ENCODE data around the gene KRT76. TPM values are rescaled to one million over a fixed set of nuclear protein-coding genes. Genes with fewer than 3 reads are reported as not detected.

The KRT76 gene
- polyA plus RNA-seq, 1 of the 3 experiments (the other 2 are of a cell fraction) = not detected

DNA sequence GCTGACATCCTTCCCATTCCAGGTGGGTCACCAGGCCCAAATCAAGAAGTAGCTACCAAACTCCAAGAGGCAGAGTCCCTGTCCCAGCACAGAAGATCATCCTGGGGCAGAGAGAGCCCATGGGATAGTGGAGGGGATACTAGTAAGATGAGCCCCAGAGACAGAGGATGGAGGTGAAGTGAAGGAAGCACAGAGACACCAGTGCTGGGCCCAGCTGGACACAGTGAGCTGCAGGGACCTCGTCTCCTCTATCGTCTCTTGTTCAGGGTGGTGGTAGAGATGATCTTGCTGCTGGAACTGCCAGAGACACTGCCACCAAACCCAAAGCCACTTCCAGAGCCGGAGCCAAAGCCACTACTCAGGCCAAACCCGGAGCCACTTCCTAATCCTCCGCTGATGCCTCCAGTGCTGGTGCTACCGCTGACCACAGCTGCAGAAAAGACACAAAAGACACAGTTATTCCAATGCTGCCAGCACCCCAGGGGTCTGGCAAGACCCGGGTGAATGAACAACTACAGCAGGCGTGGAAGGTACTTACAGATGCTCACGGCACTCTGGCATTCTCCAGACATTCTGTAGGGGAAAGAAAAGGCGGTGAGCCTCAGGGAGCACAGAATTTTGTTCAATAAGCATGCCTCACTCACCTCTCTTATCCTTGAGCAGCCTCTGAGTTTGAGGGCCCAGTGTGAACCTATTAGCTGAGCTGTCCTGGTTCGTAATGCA, 29.8 kb upstream of the KRT76 start:
- no peak for TF ChIP-seq RXRA (IDR thresholded peaks at IDR 0.05; ENCODE audit: borderline replicate concordance, low read depth)
- TF ChIP-seq RAD21 (IDR thresholded peaks at IDR 0.05; ENCODE audit: low read length) = no peak
- TF ChIP-seq, protein P1, sequence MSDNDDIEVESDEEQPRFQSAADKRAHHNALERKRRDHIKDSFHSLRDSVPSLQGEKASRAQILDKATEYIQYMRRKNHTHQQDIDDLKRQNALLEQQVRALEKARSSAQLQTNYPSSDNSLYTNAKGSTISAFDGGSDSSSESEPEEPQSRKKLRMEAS (IDR thresholded peaks at IDR 0.05; ENCODE audit: low read depth) = no peak
- TF ChIP-seq NFIC (IDR thresholded peaks at IDR 0.05; ENCODE audit: borderline replicate concordance) = no peak
- TF ChIP-seq SMC3 (IDR thresholded peaks at IDR 0.05; ENCODE audit: low read depth, low read length) = no peak
- TF ChIP-seq SIN3A (IDR thresholded peaks at IDR 0.05; ENCODE audit: borderline replicate concordance, low read depth, low read length) = no peak
- no peak for TF ChIP-seq FOSL2 (IDR thresholded peaks at IDR 0.05; ENCODE audit: borderline replicate concordance, low read depth)
- TF ChIP-seq, protein P2, sequence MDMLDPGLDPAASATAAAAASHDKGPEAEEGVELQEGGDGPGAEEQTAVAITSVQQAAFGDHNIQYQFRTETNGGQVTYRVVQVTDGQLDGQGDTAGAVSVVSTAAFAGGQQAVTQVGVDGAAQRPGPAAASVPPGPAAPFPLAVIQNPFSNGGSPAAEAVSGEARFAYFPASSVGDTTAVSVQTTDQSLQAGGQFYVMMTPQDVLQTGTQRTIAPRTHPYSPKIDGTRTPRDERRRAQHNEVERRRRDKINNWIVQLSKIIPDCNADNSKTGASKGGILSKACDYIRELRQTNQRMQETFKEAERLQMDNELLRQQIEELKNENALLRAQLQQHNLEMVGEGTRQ (IDR thresholded peaks at IDR 0.05; ENCODE audit: borderline replicate concordance, low read depth, low read length) = no peak
- TF ChIP-seq, protein P3, sequence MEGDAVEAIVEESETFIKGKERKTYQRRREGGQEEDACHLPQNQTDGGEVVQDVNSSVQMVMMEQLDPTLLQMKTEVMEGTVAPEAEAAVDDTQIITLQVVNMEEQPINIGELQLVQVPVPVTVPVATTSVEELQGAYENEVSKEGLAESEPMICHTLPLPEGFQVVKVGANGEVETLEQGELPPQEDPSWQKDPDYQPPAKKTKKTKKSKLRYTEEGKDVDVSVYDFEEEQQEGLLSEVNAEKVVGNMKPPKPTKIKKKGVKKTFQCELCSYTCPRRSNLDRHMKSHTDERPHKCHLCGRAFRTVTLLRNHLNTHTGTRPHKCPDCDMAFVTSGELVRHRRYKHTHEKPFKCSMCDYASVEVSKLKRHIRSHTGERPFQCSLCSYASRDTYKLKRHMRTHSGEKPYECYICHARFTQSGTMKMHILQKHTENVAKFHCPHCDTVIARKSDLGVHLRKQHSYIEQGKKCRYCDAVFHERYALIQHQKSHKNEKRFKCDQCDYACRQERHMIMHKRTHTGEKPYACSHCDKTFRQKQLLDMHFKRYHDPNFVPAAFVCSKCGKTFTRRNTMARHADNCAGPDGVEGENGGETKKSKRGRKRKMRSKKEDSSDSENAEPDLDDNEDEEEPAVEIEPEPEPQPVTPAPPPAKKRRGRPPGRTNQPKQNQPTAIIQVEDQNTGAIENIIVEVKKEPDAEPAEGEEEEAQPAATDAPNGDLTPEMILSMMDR (IDR thresholded peaks at IDR 0.05) = no peak
- no peak for TF ChIP-seq ELF1 (IDR thresholded peaks at IDR 0.05)
- POLR2A ChIA-PET = no interaction called here
- H3K4me3 ChIP-seq (ENCODE audit: low read depth in 2 of 2, low read length in 1 of 2) = no peak overlapping the region
- no peak overlapping the region for H2AFZ ChIP-seq (ENCODE audit: low read depth)
- H3K9me2 ChIP-seq = no peaks in the 10 kb centered on the region
- DNase-seq = no peak
- H3K27ac ChIP-seq (ENCODE audit: low read depth in 2 of 2, low read length in 1 of 2) = no peak overlapping the region
- no peaks in the 10 kb centered on the region for H3F3A ChIP-seq (replicated peaks; ENCODE audit: insufficient read depth)
- no peak overlapping the region for H3K9ac ChIP-seq
- no peaks in the 10 kb centered on the region for H3K79me2 ChIP-seq (ENCODE audit: insufficient read depth)
- CTCF ChIA-PET = interaction anchor here (1.4 to 2.0 kb wide), 2 partner anchors 73 to 78 kb away, joined by 4 to 6 read pairs; no protein-coding TSS in a partner anchor
- no peaks in the 10 kb centered on the region for H4K20me1 ChIP-seq (ENCODE audit: insufficient read depth)
- no peaks in the 10 kb centered on the region for H3K4me1 ChIP-seq (ENCODE audit: control insufficient read depth in 1 of 2, insufficient read depth in 2 of 2, low read depth in 1 of 2, low read length in 1 of 2)
- H3K4me2 ChIP-seq = no peak overlapping the region
- WGBS (ENCODE audit: low lambda C conversion rate) = 43% methylated on average over 7 of the region's 11 CpGs
- H3K27me3 ChIP-seq (ENCODE audit: insufficient read depth) = peaks cover 22% of the 10 kb centered on the region; the same call in 1 of the 2 replicates
- H3K9me3 ChIP-seq = no peaks in the 10 kb centered on the region
- H3K36me3 ChIP-seq (replicated peaks in 1 of 2; ENCODE audit: control insufficient read depth in 1 of 2, insufficient read depth in 2 of 2, low read length in 1 of 2) = no peaks in the 10 kb centered on the region

DNA sequence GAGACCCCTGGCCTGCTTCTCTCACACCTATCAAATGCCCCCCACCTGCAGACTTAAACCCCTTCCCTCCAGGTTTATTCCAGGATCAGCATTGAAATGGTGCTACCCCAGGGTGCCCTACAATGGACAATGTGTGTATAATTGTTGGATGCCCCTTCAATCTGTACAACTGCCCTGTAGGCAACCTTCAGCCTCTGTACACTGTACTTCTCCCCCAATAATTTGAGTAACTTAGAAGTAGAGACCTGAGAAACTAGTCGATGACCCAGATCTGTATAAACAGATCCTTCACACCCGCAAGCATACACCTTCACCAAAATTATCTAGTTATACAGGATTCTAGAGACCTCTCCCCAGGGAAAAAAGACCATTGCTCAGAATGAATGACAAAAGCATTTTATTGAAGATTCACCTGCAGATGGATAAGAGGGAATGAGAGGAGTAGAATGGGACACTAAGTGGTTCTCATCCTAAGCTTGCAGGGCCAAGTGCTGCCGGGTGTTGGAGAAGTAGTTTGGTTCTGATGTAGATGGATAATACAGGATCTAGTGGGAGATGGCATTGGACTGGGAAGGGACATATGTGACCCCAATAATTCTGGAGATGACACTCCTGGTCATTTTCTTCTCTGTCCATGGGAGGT, 29.1 kb upstream of the KRT76 start:
- Histone ChIP-seq H3K27me3 (ENCODE audit: insufficient read depth) (peaks cover 22% of the 10 kb centered on the region; the same call in 1 of the 2 replicates), H4K20me1 (ENCODE audit: insufficient read depth) (no peaks in the 10 kb centered on the region)

More for the DNA sequence above, 29.1 kb upstream of the KRT76 start:
- no peak for DNase-seq
- no peak overlapping the region for H3K4me2 ChIP-seq
- H3K79me2 ChIP-seq (ENCODE audit: insufficient read depth) = no peaks in the 10 kb centered on the region
- 44% methylated on average over 3 of the region's 3 CpGs for WGBS (ENCODE audit: low lambda C conversion rate)
- H3K9ac ChIP-seq = no peak overlapping the region
- H3K27ac ChIP-seq (ENCODE audit: low read depth in 2 of 2, low read length in 1 of 2) = no peak overlapping the region
- no peaks in the 10 kb centered on the region for H3K36me3 ChIP-seq (replicated peaks in 1 of 2; ENCODE audit: control insufficient read depth in 1 of 2, insufficient read depth in 2 of 2, low read length in 1 of 2)
- H3K9me2 ChIP-seq = no peaks in the 10 kb centered on the region
- POLR2A ChIA-PET = no interaction called here
- H3F3A ChIP-seq (replicated peaks; ENCODE audit: insufficient read depth) = no peaks in the 10 kb centered on the region
- no peaks in the 10 kb centered on the region for H3K9me3 ChIP-seq
- TF ChIP-seq YY1 (IDR thresholded peaks at IDR 0.05; ENCODE audit: low read depth) (no peak), RAD21 (IDR thresholded peaks at IDR 0.05; ENCODE audit: low read length) (no peak), GABPA (IDR thresholded peaks at IDR 0.05; ENCODE audit: low read depth) (no peak), NRF1 (IDR thresholded peaks at IDR 0.05; ENCODE audit: low read depth, low read length) (no peak), POLR2AphosphoS5 (IDR thresholded peaks at IDR 0.05; ENCODE audit: low read depth, low read length) (no peak)
- TF ChIP-seq, protein P2 (IDR thresholded peaks at IDR 0.05; ENCODE audit: borderline replicate concordance, low read depth, low read length) = no peak
- TF ChIP-seq, protein P4, sequence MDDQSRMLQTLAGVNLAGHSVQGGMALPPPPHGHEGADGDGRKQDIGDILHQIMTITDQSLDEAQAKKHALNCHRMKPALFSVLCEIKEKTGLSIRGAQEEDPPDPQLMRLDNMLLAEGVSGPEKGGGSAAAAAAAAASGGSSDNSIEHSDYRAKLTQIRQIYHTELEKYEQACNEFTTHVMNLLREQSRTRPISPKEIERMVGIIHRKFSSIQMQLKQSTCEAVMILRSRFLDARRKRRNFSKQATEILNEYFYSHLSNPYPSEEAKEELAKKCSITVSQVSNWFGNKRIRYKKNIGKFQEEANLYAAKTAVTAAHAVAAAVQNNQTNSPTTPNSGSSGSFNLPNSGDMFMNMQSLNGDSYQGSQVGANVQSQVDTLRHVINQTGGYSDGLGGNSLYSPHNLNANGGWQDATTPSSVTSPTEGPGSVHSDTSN (IDR thresholded peaks at IDR 0.05) = no peak
- H3K4me1 ChIP-seq (ENCODE audit: control insufficient read depth in 1 of 2, insufficient read depth in 2 of 2, low read depth in 1 of 2, low read length in 1 of 2) = no peaks in the 10 kb centered on the region
- CTCF ChIA-PET = interaction anchor here (1.1 to 2.0 kb wide), 2 partner anchors 12 to 79 kb away, joined by 4 to 6 read pairs; no protein-coding TSS in a partner anchor
- H3K4me3 ChIP-seq (ENCODE audit: low read depth in 2 of 2, low read length in 1 of 2) = no peak overlapping the region
- no peak overlapping the region for H2AFZ ChIP-seq (ENCODE audit: low read depth)

Data from SK-N-SH (cell line).